ENCODE results near the gene CHN2.

The CHN2 gene

GRCh38 chr7:29289156-29290021 lies 94.8 kb downstream of the CHN2 start:
- Mint-ChIP-seq H3K9me3 (no peaks in the 10 kb centered on the region), H3K27ac (no peak overlapping the region), H3K4me3 (no peak overlapping the region), H3K36me3 (no peaks in the 10 kb centered on the region), H3K4me1 (peaks cover 40% of the 10 kb centered on the region)
- ATAC-seq (peak; percentile 38), DNase-seq (ENCODE audit: low spot score in 2 of 2) (no peak)

- Mint-ChIP-seq H3K36me3 (no peaks in the 10 kb centered on the region), H3K27ac (no peak overlapping the region)
- ATAC-seq, result no peak
These were observed 96.3 kb downstream of the CHN2 start for GRCh38 chr7:29290829-29291228.

GRCh38 chr7:29291723-29292618 lies 97.4 kb downstream of the CHN2 start:
- Mint-ChIP-seq H3K4me3 (no peak overlapping the region), H3K36me3 (no peaks in the 10 kb centered on the region), H3K27ac (no peak overlapping the region), H3K9me3 (no peaks in the 10 kb centered on the region), H3K4me1 (peaks cover 19% of the 10 kb centered on the region)
- ATAC-seq (no peak), DNase-seq (ENCODE audit: low spot score in 2 of 2) (no peak)

More at GRCh38 chr7:29290829-29291228, 96.3 kb downstream of the CHN2 start:
- no peak overlapping the region for H3K4me3 Mint-ChIP-seq
- no peak for DNase-seq (ENCODE audit: low spot score in 2 of 2)
- H3K9me3 Mint-ChIP-seq, result no peaks in the 10 kb centered on the region
- peaks cover 28% of the 10 kb centered on the region for H3K4me1 Mint-ChIP-seq

GRCh38 chr7:29292886-29293658 lies 98.5 kb downstream of the CHN2 start:
- Mint-ChIP-seq H3K9me3 (no peaks in the 10 kb centered on the region), H3K4me1 (peaks cover 11% of the 10 kb centered on the region), H3K4me3 (no peak overlapping the region), H3K27ac (no peak overlapping the region), H3K36me3 (no peaks in the 10 kb centered on the region)
- DNase-seq (ENCODE audit: low spot score in 2 of 2) (no peak), ATAC-seq (no peak)

- Mint-ChIP-seq H3K27ac (no peak overlapping the region), H3K4me1 (no peaks in the 10 kb centered on the region), H3K36me3 (no peaks in the 10 kb centered on the region), H3K4me3 (no peak overlapping the region), H3K9me3 (no peaks in the 10 kb centered on the region)
- DNase-seq (ENCODE audit: low spot score in 2 of 2) (no peak), ATAC-seq (no peak)
These were observed 101.8 kb downstream of the CHN2 start for GRCh38 chr7:29296421-29296820.

- no peaks in the 10 kb centered on the region for H3K9me3 Mint-ChIP-seq
- ATAC-seq (no peak), DNase-seq (ENCODE audit: low spot score in 2 of 2) (no peak)
- H3K4me1 Mint-ChIP-seq, result no peaks in the 10 kb centered on the region
- no peak overlapping the region for H3K27ac Mint-ChIP-seq
- no peak overlapping the region for H3K4me3 Mint-ChIP-seq
- H3K36me3 Mint-ChIP-seq, result no peaks in the 10 kb centered on the region
These were observed 102.8 kb downstream of the CHN2 start for GRCh38 chr7:29297194-29297890.

GRCh38 chr7:29299086-29299485 lies 104.5 kb downstream of the CHN2 start:
- no peaks in the 10 kb centered on the region for H3K36me3 Mint-ChIP-seq
- no peaks in the 10 kb centered on the region for H3K9me3 Mint-ChIP-seq
- no peak overlapping the region for H3K4me3 Mint-ChIP-seq
- no peaks in the 10 kb centered on the region for H3K4me1 Mint-ChIP-seq
- no peak overlapping the region for H3K27ac Mint-ChIP-seq
- ATAC-seq, result no peak
- DNase-seq (ENCODE audit: low spot score in 2 of 2), result no peak

- no peaks in the 10 kb centered on the region for H3K4me1 Mint-ChIP-seq
- H3K27ac Mint-ChIP-seq, result no peak overlapping the region
- H3K9me3 Mint-ChIP-seq, result no peaks in the 10 kb centered on the region
- H3K4me3 Mint-ChIP-seq, result no peak overlapping the region
- no peaks in the 10 kb centered on the region for H3K36me3 Mint-ChIP-seq
- DNase-seq (ENCODE audit: low spot score in 2 of 2), result no peak
- no peak for ATAC-seq
These were observed 105.5 kb downstream of the CHN2 start for GRCh38 chr7:29300026-29300480.

- no peak overlapping the region for H3K4me3 Mint-ChIP-seq
- no peaks in the 10 kb centered on the region for H3K4me1 Mint-ChIP-seq
- no peak for DNase-seq (ENCODE audit: low spot score in 2 of 2)
- no peak overlapping the region for H3K27ac Mint-ChIP-seq
- no peaks in the 10 kb centered on the region for H3K9me3 Mint-ChIP-seq
- no peak for ATAC-seq
- no peaks in the 10 kb centered on the region for H3K36me3 Mint-ChIP-seq
These were observed 106.1 kb downstream of the CHN2 start for GRCh38 chr7:29300649-29301048.

- Mint-ChIP-seq H3K9me3 (no peaks in the 10 kb centered on the region), H3K4me3 (no peak overlapping the region), H3K27ac (no peak overlapping the region), H3K36me3 (no peaks in the 10 kb centered on the region), H3K4me1 (no peaks in the 10 kb centered on the region)
- ATAC-seq (no peak), DNase-seq (ENCODE audit: low spot score in 2 of 2) (no peak)
These were observed 108.3 kb downstream of the CHN2 start for GRCh38 chr7:29302666-29303395.

GRCh38 chr7:29304756-29305155 lies 110.2 kb downstream of the CHN2 start:
- DNase-seq (ENCODE audit: low spot score in 2 of 2) (no peak), ATAC-seq (no peak)
- Mint-ChIP-seq H3K36me3 (no peaks in the 10 kb centered on the region), H3K4me1 (no peaks in the 10 kb centered on the region), H3K9me3 (no peaks in the 10 kb centered on the region), H3K4me3 (no peak overlapping the region), H3K27ac (no peak overlapping the region)

- Mint-ChIP-seq H3K4me3 (no peak overlapping the region), H3K4me1 (no peaks in the 10 kb centered on the region), H3K36me3 (no peaks in the 10 kb centered on the region), H3K9me3 (no peaks in the 10 kb centered on the region), H3K27ac (no peak overlapping the region)
- ATAC-seq (no peak), DNase-seq (ENCODE audit: low spot score in 2 of 2) (no peak)
These were observed 111.9 kb downstream of the CHN2 start for GRCh38 chr7:29306319-29306991.

GRCh38 chr7:29308424-29308823 lies 113.8 kb downstream of the CHN2 start:
- ATAC-seq (no peak), DNase-seq (ENCODE audit: low spot score in 2 of 2) (no peak)
- Mint-ChIP-seq H3K27ac (no peak overlapping the region), H3K4me3 (no peak overlapping the region), H3K9me3 (no peaks in the 10 kb centered on the region), H3K4me1 (no peaks in the 10 kb centered on the region), H3K36me3 (no peaks in the 10 kb centered on the region)
